Calu3 (cell line): ENCODE results near the gene ITGA7. TPM values are rescaled to one million over a fixed set of nuclear protein-coding genes. Genes with fewer than 3 reads are reported as not detected.

Experiments used
- BruUV-seq: library from RNA; stranded (reverse); fragments of 400-500 nt; replicated peaks from 2 replicates; lab custom pipeline; 2021; lab: Mats Ljungman, UMichigan
- CTCF ChIA-PET: fragments of 300-600 bp; sonication (Branson Sonifier 250); formaldehyde crosslinking; loops from one replicate; lab custom pipeline; 2022; ENCODE audit warnings: antibody characterized with exemption; lab: Charles Lee
- DNase-seq: peaks from one replicate; pipeline ENCODE4 v3.0.0; 2022
- H3K27ac Mint-ChIP-seq: one replicate; pipeline ENCODE4 v1.8.0; 2022; ENCODE audit warnings: mixed read lengths; ENCODE audit not compliant: unreplicated experiment
- H3K27me3 Mint-ChIP-seq: one replicate; pipeline ENCODE4 v1.8.0; 2022; ENCODE audit warnings: mixed read lengths; ENCODE audit not compliant: unreplicated experiment
- H3K36me3 Mint-ChIP-seq: one replicate; pipeline ENCODE4 v1.8.0; 2022; ENCODE audit warnings: mild to moderate bottlenecking, moderate library complexity, mixed read lengths; ENCODE audit not compliant: insufficient read depth, unreplicated experiment
- H3K4me1 Mint-ChIP-seq: one replicate; pipeline ENCODE4 v1.8.0; 2022; ENCODE audit warnings: mild to moderate bottlenecking, low read depth, mixed read lengths; ENCODE audit not compliant: unreplicated experiment
- H3K4me3 Mint-ChIP-seq: one replicate; pipeline ENCODE4 v1.8.0; 2022; ENCODE audit warnings: mild to moderate bottlenecking, low read depth, moderate library complexity, mixed read lengths; ENCODE audit not compliant: unreplicated experiment
- H3K9me3 Mint-ChIP-seq: one replicate; pipeline ENCODE4 v1.8.0; 2022; ENCODE audit warnings: low read depth, mixed read lengths; ENCODE audit not compliant: unreplicated experiment
- CTCF ChIP-seq: fragments of 200-600 bp; IDR thresholded peaks from one replicate; pipeline ENCODE4 v1.8.0; 2022; ENCODE audit warnings: antibody characterized with exemption; ENCODE audit not compliant: unreplicated experiment
- intact Hi-C: fragments of 100-400 bp; cut with micrococcal nuclease; formaldehyde crosslinking; loops from one replicate; pipeline ENCODE4 v1.10.0; 2022; ENCODE audit not compliant: unreplicated experiment
- total RNA-seq: library from RNA; stranded (reverse); gene quantifications from 2 replicates; pipeline ENCODE4 v1.2.3, GENCODE V29; 2022

Gene ITGA7
- total RNA-seq, 1 experiment from 2014 or later = 5.9 TPM

- peak; percentile 98 for DNase-seq
- peaks cover 32% of the 10 kb centered on the region for H3K36me3 Mint-ChIP-seq
- intact Hi-C loops = no loop called here
- peak within 1 kb of the TSS; percentile 97 for H3K27ac Mint-ChIP-seq
- TF ChIP-seq CTCF = no peak
- no peaks in the 10 kb centered on the region for H3K9me3 Mint-ChIP-seq
- no TSS peak for BruUV-seq
- CTCF ChIA-PET = interaction anchor here (1.0 to 3.7 kb wide), 3 partner anchors 10 to 34 kb away, joined by 3 to 27 read pairs (median 3); a partner anchor contains a TSS
- peaks cover 47% of the 10 kb centered on the region for H3K4me1 Mint-ChIP-seq
- H3K27me3 Mint-ChIP-seq = peaks cover 27% of the 10 kb centered on the region
- H3K4me3 Mint-ChIP-seq = peak within 1 kb of the TSS; percentile 86
These were observed 8.3 kb upstream of the ITGA7 start, which contains the start of gene BLOC1S1 for GRCh38 chr12:55715833-55716581. Gene BLOC1S1, plus strand, starts transcription at chr12:55716046. Its CDS starts 6 bp downstream, at chr12:55716052.

DNA sequence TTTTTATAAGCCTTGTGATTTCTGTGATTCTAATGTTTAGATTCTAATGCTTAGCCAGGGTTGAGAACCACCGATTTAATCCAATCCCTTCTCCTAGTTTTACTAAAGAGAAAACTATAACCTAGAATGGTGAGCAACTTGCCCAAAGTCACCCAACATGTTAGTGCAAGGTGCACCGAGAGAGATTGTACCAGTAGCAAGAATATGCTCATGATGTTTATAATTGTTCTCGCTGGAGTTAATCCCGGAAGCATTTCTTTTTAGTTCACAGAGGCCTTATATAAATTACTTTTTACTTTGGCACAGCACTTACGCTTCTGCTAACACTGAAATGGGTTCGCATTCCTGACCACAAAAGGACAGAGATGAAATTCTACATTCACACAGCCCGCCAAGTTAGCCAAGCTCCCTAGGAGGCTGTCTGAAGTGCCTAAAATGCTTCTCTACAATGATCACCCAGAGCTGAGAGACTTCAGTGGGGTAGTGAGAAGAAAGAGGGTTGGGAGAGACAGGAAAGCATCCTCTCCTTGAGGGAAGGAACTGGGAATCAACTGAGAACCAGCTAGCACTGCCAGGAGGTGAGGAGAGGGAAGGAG lies 7.6 kb upstream of the ITGA7 start:
- no peak for DNase-seq
- CTCF ChIA-PET = interaction anchor here (0.7 to 3.7 kb wide), 5 partner anchors 9 to 1397 kb away, joined by 3 to 27 read pairs (median 3); partner anchors contain the start of gene ORMDL2
- Mint-ChIP-seq H3K4me1 (peaks cover 44% of the 10 kb centered on the region), H3K27me3 (peaks cover 31% of the 10 kb centered on the region), H3K36me3 (peaks cover 30% of the 10 kb centered on the region), H3K9me3 (no peaks in the 10 kb centered on the region), H3K4me3 (peak overlapping the region; percentile 86), H3K27ac (peak overlapping the region; percentile 97)
- TSS peak; percentile 80 for BruUV-seq
- intact Hi-C loops = no loop called here
- TF ChIP-seq CTCF = no peak

DNA sequence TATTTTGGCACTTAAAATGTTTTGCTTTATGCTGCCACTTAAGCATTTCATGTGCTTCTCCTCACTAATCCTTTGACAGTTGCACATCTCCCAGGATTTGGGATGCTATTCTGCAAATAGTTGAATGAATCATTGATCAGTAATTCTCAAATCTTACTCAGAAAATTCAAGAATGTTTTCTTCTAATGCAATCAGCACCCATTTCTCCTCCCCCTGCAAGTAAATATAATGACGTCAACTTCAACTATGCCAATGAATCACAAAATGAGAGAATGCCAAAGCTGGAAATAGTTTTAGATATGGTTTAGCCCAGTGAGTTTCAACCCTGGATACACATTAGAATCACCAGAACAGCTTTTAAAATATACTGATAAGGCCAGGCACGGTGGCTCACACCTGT lies 6.0 kb upstream of the ITGA7 start:
- TF ChIP-seq CTCF = no peak
- intact Hi-C loops = no loop called here
- Mint-ChIP-seq H3K4me3 (no peak overlapping the region), H3K27me3 (peaks cover 46% of the 10 kb centered on the region), H3K9me3 (no peaks in the 10 kb centered on the region), H3K36me3 (peaks cover 24% of the 10 kb centered on the region), H3K27ac (no peak overlapping the region), H3K4me1 (peaks cover 37% of the 10 kb centered on the region)
- no peak for DNase-seq
- no TSS peak for BruUV-seq
- CTCF ChIA-PET = interaction anchor here (0.6 to 1.2 kb wide), 3 partner anchors 25 to 1448 kb away, joined by 3 read pairs; a partner anchor contains a TSS

- Mint-ChIP-seq H3K4me1 (peaks cover 37% of the 10 kb centered on the region), H3K27ac (no peak overlapping the region), H3K27me3 (peaks cover 55% of the 10 kb centered on the region), H3K36me3 (peaks cover 29% of the 10 kb centered on the region), H3K9me3 (no peaks in the 10 kb centered on the region), H3K4me3 (no peak overlapping the region)
- intact Hi-C loops = no loop called here
- no peak for DNase-seq
- BruUV-seq = no TSS peak
- CTCF ChIA-PET = interaction anchor here (0.6 to 1.2 kb wide), 5 partner anchors 26 to 313 kb away, joined by 3 to 6 read pairs (median 3); a partner anchor contains a TSS
- TF ChIP-seq CTCF = no peak
These were observed 5.2 kb upstream of the ITGA7 start for GRCh38 chr12:55712700-55713415.
